ENCODE data around the gene MUC20. TPM values are rescaled to one million over a fixed set of nuclear protein-coding genes. Genes with fewer than 3 reads are reported as not detected.

Gene MUC20
- total RNA-seq, 1 donor from 2014 or later, result 198 TPM

GRCh38 chr3:195755391-195755790, 34.6 kb downstream of the MUC20 start:
- DNase-seq (ENCODE audit: low spot score), result no peak

GRCh38 chr3:195755791-195756676, 35.3 kb downstream of the MUC20 start:
- DNase-seq (ENCODE audit: low spot score), result no peak

GRCh38 chr3:195757438-195757770, 36.6 kb downstream of the MUC20 start:
- no peak for DNase-seq (ENCODE audit: low spot score)

GRCh38 chr3:195757827-195758226, 37.0 kb downstream of the MUC20 start:
- DNase-seq (ENCODE audit: low spot score), result no peak

GRCh38 chr3:195758721-195759353, 38.1 kb downstream of the MUC20 start:
- no peak for DNase-seq (ENCODE audit: low spot score)

GRCh38 chr3:195760345-195761122, 39.8 kb downstream of the MUC20 start:
- no peak for DNase-seq (ENCODE audit: low spot score)

GRCh38 chr3:195761123-195761566, 40.4 kb downstream of the MUC20 start:
- DNase-seq (ENCODE audit: low spot score), result no peak

GRCh38 chr3:195761567-195762248, 40.9 kb downstream of the MUC20 start:
- no peak for DNase-seq (ENCODE audit: low spot score)

- no peak for DNase-seq (ENCODE audit: low spot score)
Observed at GRCh38 chr3:195762249-195762585, 41.4 kb downstream of the MUC20 start.

- DNase-seq (ENCODE audit: low spot score), result no peak
Observed at GRCh38 chr3:195762611-195763010, 41.8 kb downstream of the MUC20 start.

GRCh38 chr3:195763076-195763830, 42.5 kb downstream of the MUC20 start:
- no peak for DNase-seq (ENCODE audit: low spot score)

- no peak for DNase-seq (ENCODE audit: low spot score)
Observed at GRCh38 chr3:195763843-195764825, 43.4 kb downstream of the MUC20 start.

- DNase-seq (ENCODE audit: low spot score), result no peak
Observed at GRCh38 chr3:195764961-195765706, 44.4 kb downstream of the MUC20 start.

GRCh38 chr3:195766671-195767070, 45.9 kb downstream of the MUC20 start:
- DNase-seq (ENCODE audit: low spot score), result no peak

- no peak for DNase-seq (ENCODE audit: low spot score)
Observed at GRCh38 chr3:195767792-195768191, 47.0 kb downstream of the MUC20 start.

- no peak for DNase-seq (ENCODE audit: low spot score)
Observed at GRCh38 chr3:195768414-195768813, 47.6 kb downstream of the MUC20 start.

GRCh38 chr3:195768831-195769303, 48.1 kb downstream of the MUC20 start:
- no peak for DNase-seq (ENCODE audit: low spot score)

- no peak for DNase-seq (ENCODE audit: low spot score)
Observed at GRCh38 chr3:195769551-195769950, 48.8 kb downstream of the MUC20 start.
